ENCODE results near the gene OTUD3.

Gene OTUD3

GRCh38 chr1:19882111-19883071, at the start of gene OTUD3:
Gene OTUD3 (plus strand): TSS chr1:19882395. CDS start chr1:19882514, 119 bp downstream.
- H3K27me3 ChIP-seq (ENCODE audit: insufficient read depth, low read length, poor library complexity, severe bottlenecking) = no peaks in the 10 kb centered on the region
- peaks cover 30% of the 10 kb centered on the region for H3K4me1 ChIP-seq (ENCODE audit: insufficient read depth, low read length, poor library complexity, severe bottlenecking)
- H3K9me3 ChIP-seq (ENCODE audit: insufficient read depth, low read depth, low read length) = no peaks in the 10 kb centered on the region
- TF ChIP-seq EZH2phosphoT487 (IDR thresholded peaks at IDR 0.05; ENCODE audit: borderline replicate concordance) (no peak), CTCF (conservative IDR thresholded peaks at IDR 0.05; ENCODE audit: low read length) (peak; percentile 82)
- H3K9me2 ChIP-seq (replicated peaks; ENCODE audit: low read depth, low read length) = no peaks in the 10 kb centered on the region
- H3K79me2 ChIP-seq (ENCODE audit: insufficient read depth, low read length) = peaks cover 46% of the 10 kb centered on the region
- no peaks in the 10 kb centered on the region for H3K36me3 ChIP-seq (ENCODE audit: insufficient read depth, low read length)
- peaks cover 34% of the 10 kb centered on the region for H4K20me1 ChIP-seq (ENCODE audit: insufficient read depth, low read length, poor library complexity, severe bottlenecking)
- peak within 1 kb of the TSS; percentile 98 for H3K4me2 ChIP-seq (ENCODE audit: low read depth, low read length, poor library complexity, severe bottlenecking)
- H2AFZ ChIP-seq (ENCODE audit: low read length) = peak within 1 kb of the TSS; percentile 99
- H3F3A ChIP-seq (ENCODE audit: low read depth) = no peaks in the 10 kb centered on the region
- peak within 1 kb of the TSS; percentile 94 for H3K4me3 ChIP-seq (ENCODE audit: low read length, poor library complexity, severe bottlenecking)
- H3K9ac ChIP-seq (ENCODE audit: low read depth, low read length, poor library complexity, severe bottlenecking) = peak within 1 kb of the TSS; percentile 92

GRCh38 chr1:19835578-19835977, 46.6 kb upstream of the OTUD3 start:
- Histone ChIP-seq H4K20me1 (ENCODE audit: insufficient read depth, low read length, poor library complexity, severe bottlenecking) (no peaks in the 10 kb centered on the region), H3K4me2 (ENCODE audit: low read depth, low read length, poor library complexity, severe bottlenecking) (no peak overlapping the region), H3K4me1 (ENCODE audit: insufficient read depth, low read length, poor library complexity, severe bottlenecking) (no peaks in the 10 kb centered on the region), H3K79me2 (ENCODE audit: insufficient read depth, low read length) (no peaks in the 10 kb centered on the region), H3K27me3 (ENCODE audit: insufficient read depth, low read length, poor library complexity, severe bottlenecking) (no peaks in the 10 kb centered on the region), H2AFZ (ENCODE audit: low read length) (no peak overlapping the region), H3F3A (ENCODE audit: low read depth) (no peaks in the 10 kb centered on the region), H3K9me2 (replicated peaks; ENCODE audit: low read depth, low read length) (no peaks in the 10 kb centered on the region), H3K9me3 (ENCODE audit: insufficient read depth, low read depth, low read length) (peaks cover 9% of the 10 kb centered on the region; the same call in 1 of the 2 replicates), H3K36me3 (ENCODE audit: insufficient read depth, low read length) (no peaks in the 10 kb centered on the region), H3K9ac (ENCODE audit: low read depth, low read length, poor library complexity, severe bottlenecking) (no peak overlapping the region), H3K4me3 (ENCODE audit: low read length, poor library complexity, severe bottlenecking) (no peak overlapping the region)
- TF ChIP-seq EZH2phosphoT487 (IDR thresholded peaks at IDR 0.05; ENCODE audit: borderline replicate concordance) (no peak), CTCF (conservative IDR thresholded peaks at IDR 0.05; ENCODE audit: low read length) (no peak)

GRCh38 chr1:19837866-19838265, 44.3 kb upstream of the OTUD3 start:
- TF ChIP-seq CTCF (conservative IDR thresholded peaks at IDR 0.05; ENCODE audit: low read length) (no peak), EZH2phosphoT487 (IDR thresholded peaks at IDR 0.05; ENCODE audit: borderline replicate concordance) (no peak)
- Histone ChIP-seq H3K4me1 (ENCODE audit: insufficient read depth, low read length, poor library complexity, severe bottlenecking) (no peaks in the 10 kb centered on the region), H3K9me3 (ENCODE audit: insufficient read depth, low read depth, low read length) (no peaks in the 10 kb centered on the region)

More at GRCh38 chr1:19837866-19838265, 44.3 kb upstream of the OTUD3 start:
- Histone ChIP-seq H2AFZ (ENCODE audit: low read length) (no peak overlapping the region), H4K20me1 (ENCODE audit: insufficient read depth, low read length, poor library complexity, severe bottlenecking) (no peaks in the 10 kb centered on the region), H3K9me2 (replicated peaks; ENCODE audit: low read depth, low read length) (no peaks in the 10 kb centered on the region), H3K36me3 (ENCODE audit: insufficient read depth, low read length) (no peaks in the 10 kb centered on the region), H3F3A (ENCODE audit: low read depth) (no peaks in the 10 kb centered on the region), H3K79me2 (ENCODE audit: insufficient read depth, low read length) (no peaks in the 10 kb centered on the region), H3K4me2 (ENCODE audit: low read depth, low read length, poor library complexity, severe bottlenecking) (no peak overlapping the region), H3K9ac (ENCODE audit: low read depth, low read length, poor library complexity, severe bottlenecking) (no peak overlapping the region), H3K27me3 (ENCODE audit: insufficient read depth, low read length, poor library complexity, severe bottlenecking) (no peaks in the 10 kb centered on the region), H3K4me3 (ENCODE audit: low read length, poor library complexity, severe bottlenecking) (no peak overlapping the region)

All from Loucy (cell line).